ENCODE results near the gene ANO5.

Gene ANO5

DNA sequence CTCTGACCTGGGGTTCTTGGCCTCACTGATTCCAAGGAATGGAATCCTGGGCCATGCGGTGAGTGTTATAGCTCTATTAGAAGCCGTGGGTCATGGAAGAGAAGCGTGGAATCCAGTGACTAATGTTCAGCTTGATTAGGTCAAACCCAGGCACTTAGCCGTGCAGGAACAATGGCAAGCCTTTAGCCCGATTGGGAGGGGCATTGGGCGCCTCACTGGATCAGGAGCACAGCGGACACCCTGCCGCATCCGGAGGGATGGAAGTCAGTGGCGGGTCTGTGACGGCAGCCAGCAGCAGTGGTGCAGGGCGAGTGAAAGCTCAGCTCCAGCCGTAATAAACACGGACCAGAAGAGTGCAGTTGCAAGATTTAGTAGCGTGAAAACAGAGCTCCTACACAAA, 124.8 kb downstream of the ANO5 start:
- Histone ChIP-seq H2BK15ac (ENCODE audit: low read depth, poor library complexity, severe bottlenecking) (no peak overlapping the region), H2AFZ (ENCODE audit: low read depth, low read length) (no peak overlapping the region), H3K79me1 (replicated peaks; ENCODE audit: low read length, poor library complexity, severe bottlenecking) (no peaks in the 10 kb centered on the region), H3K23ac (ENCODE audit: low read length in 2 of 2) (no peak overlapping the region), H3K27me3 (ENCODE audit: control insufficient read depth in 1 of 2, insufficient read depth in 1 of 2, low read length in 2 of 2) (peaks cover 0 to 6% of the 10 kb centered on the region in 2 experiments), H3K4me2 (ENCODE audit: low read length, poor library complexity, severe bottlenecking) (no peak overlapping the region), H3K9me3 (ENCODE audit: control insufficient read depth, low read length) (no peaks in the 10 kb centered on the region), H4K91ac (ENCODE audit: low read length) (no peak overlapping the region), H3K4ac (ENCODE audit: low read depth in 1 of 2, low read length in 2 of 2) (no peak overlapping the region), H3K4me3 (ENCODE audit: insufficient read depth in 1 of 2, low read depth in 1 of 2, low read length in 2 of 2) (no peak overlapping the region), H3K9ac (ENCODE audit: low read length) (no peak overlapping the region), H3K14ac (ENCODE audit: low read length in 2 of 2) (no peak overlapping the region), H3K36me3 (ENCODE audit: control insufficient read depth in 1 of 2, insufficient read depth in 2 of 2, low read depth in 1 of 2, low read length in 2 of 2) (no peaks in the 10 kb centered on the region), H2BK12ac (ENCODE audit: low read length in 2 of 2) (no peak overlapping the region), H2BK120ac (ENCODE audit: low read depth, low read length) (no peak overlapping the region), H3K18ac (ENCODE audit: low read depth in 1 of 2, low read length in 2 of 2) (no peak overlapping the region), H3K4me1 (ENCODE audit: control insufficient read depth, insufficient read depth, low read depth, low read length) (no peaks in the 10 kb centered on the region), H3K27ac (ENCODE audit: low read length, poor library complexity, severe bottlenecking) (no peak overlapping the region), H2AK5ac (ENCODE audit: low read length, severe bottlenecking) (no peak overlapping the region), H2BK5ac (ENCODE audit: low read depth, low read length, poor library complexity, severe bottlenecking) (no peak overlapping the region), H4K8ac (ENCODE audit: low read length) (no peak overlapping the region)
- DNase-seq: no peak
- WGBS: 83% methylated on average over 15 of the region's 15 CpGs

DNA sequence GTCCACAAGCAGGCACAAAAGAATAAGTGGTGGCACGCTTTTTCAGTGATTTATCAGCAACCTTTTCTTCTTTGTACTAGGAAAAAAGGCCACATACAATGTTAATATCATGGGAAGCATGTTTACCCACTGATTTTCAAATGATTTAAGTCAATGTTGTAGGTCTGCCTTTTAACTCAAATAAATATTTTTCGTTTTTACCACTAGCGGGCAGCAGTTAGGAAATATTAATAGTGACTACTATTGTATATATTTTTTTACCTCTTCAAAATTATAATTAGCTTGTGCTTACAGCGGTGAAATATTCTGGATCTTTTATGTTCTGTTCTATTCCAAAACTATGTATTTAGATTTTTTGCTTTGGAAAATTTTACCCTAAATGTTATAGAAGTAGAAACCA, 138.9 kb downstream of the ANO5 start:
- no peaks in the 10 kb centered on the region for H3K79me1 ChIP-seq (replicated peaks; ENCODE audit: low read length, poor library complexity, severe bottlenecking)
- H2AFZ ChIP-seq (ENCODE audit: low read depth, low read length): no peak overlapping the region
- no peak overlapping the region for H3K27ac ChIP-seq (ENCODE audit: low read length, poor library complexity, severe bottlenecking)
- H4K91ac ChIP-seq (ENCODE audit: low read length): no peak overlapping the region
- H3K36me3 ChIP-seq (ENCODE audit: control insufficient read depth in 1 of 2, insufficient read depth in 2 of 2, low read depth in 1 of 2, low read length in 2 of 2): no peaks in the 10 kb centered on the region
- H3K4ac ChIP-seq (ENCODE audit: low read depth in 1 of 2, low read length in 2 of 2): no peak overlapping the region
- H3K4me1 ChIP-seq (ENCODE audit: control insufficient read depth, insufficient read depth, low read depth, low read length): no peaks in the 10 kb centered on the region
- no peak overlapping the region for H2AK5ac ChIP-seq (ENCODE audit: low read length, severe bottlenecking)
- no peak for DNase-seq
- no peak overlapping the region for H2BK15ac ChIP-seq (ENCODE audit: low read depth, poor library complexity, severe bottlenecking)
- WGBS: no CpG with 5 or more reads among the region's 4 CpGs
- no peaks in the 10 kb centered on the region for H3K9me3 ChIP-seq (ENCODE audit: control insufficient read depth, low read length)
- no peak overlapping the region for H4K8ac ChIP-seq (ENCODE audit: low read length)
- no peak overlapping the region for H2BK5ac ChIP-seq (ENCODE audit: low read depth, low read length, poor library complexity, severe bottlenecking)
- H3K27me3 ChIP-seq (ENCODE audit: control insufficient read depth in 1 of 2, insufficient read depth in 1 of 2, low read length in 2 of 2): no peaks in the 10 kb centered on the region
- no peak overlapping the region for H3K4me3 ChIP-seq (ENCODE audit: insufficient read depth in 1 of 2, low read depth in 1 of 2, low read length in 2 of 2)
- no peak overlapping the region for H3K23ac ChIP-seq (ENCODE audit: low read length in 2 of 2)
- no peak overlapping the region for H3K9ac ChIP-seq (ENCODE audit: low read length)
- H2BK12ac ChIP-seq (ENCODE audit: low read length in 2 of 2): no peak overlapping the region
- no peak overlapping the region for H3K4me2 ChIP-seq (ENCODE audit: low read length, poor library complexity, severe bottlenecking)
- no peak overlapping the region for H3K18ac ChIP-seq (ENCODE audit: low read depth in 1 of 2, low read length in 2 of 2)
- H3K14ac ChIP-seq (ENCODE audit: low read length in 2 of 2): no peak overlapping the region
- no peak overlapping the region for H2BK120ac ChIP-seq (ENCODE audit: low read depth, low read length)
